Activated CD4-positive, alpha-beta T cell treated with anti-CD3 and anti-CD28 coated beads, Interleukin-2, amount 50 U/mL, for 24 hours (primary cell): ENCODE measurements around the gene MED15.

Experiments
- DNase-seq, 2 donors: peaks; one replicate each; pipeline ENCODE4 v3.0.0-alpha.2; 2020; ENCODE audit warnings: low read depth in 1 of 2, low spot score in 1 of 2

MED15 gene

GRCh38 chr22:20509344-20510047 lies 2.1 kb downstream of the MED15 start:
- peak in 1 of 2 donors; percentile 61 for DNase-seq

- DNase-seq = no peak
Observed at GRCh38 chr22:20510811-20511577, 3.6 kb downstream of the MED15 start.

- DNase-seq = no peak
Observed at GRCh38 chr22:20511578-20512229, 4.3 kb downstream of the MED15 start.

- no peak for DNase-seq
Observed at GRCh38 chr22:20514658-20515406, 7.4 kb downstream of the MED15 start.

- DNase-seq = no peak
Observed at GRCh38 chr22:20516399-20516798, 9.0 kb downstream of the MED15 start.

GRCh38 chr22:20517422-20517821 lies 10.0 kb downstream of the MED15 start:
- no peak for DNase-seq

GRCh38 chr22:20517841-20518592 lies 10.6 kb downstream of the MED15 start:
- DNase-seq = no peak

- DNase-seq = no peak
Observed at GRCh38 chr22:20519558-20519957, 12.1 kb downstream of the MED15 start.

GRCh38 chr22:20520093-20520511 lies 12.7 kb downstream of the MED15 start:
- no peak for DNase-seq

- no peak for DNase-seq
Observed at GRCh38 chr22:20522134-20523004, 15.0 kb downstream of the MED15 start.

GRCh38 chr22:20523086-20523983 lies 15.9 kb downstream of the MED15 start:
- no peak for DNase-seq

GRCh38 chr22:20524004-20524481 lies 16.6 kb downstream of the MED15 start:
- DNase-seq = no peak

GRCh38 chr22:20525048-20525447 lies 17.6 kb downstream of the MED15 start:
- no peak for DNase-seq

GRCh38 chr22:20526305-20526627 lies 18.9 kb downstream of the MED15 start:
- DNase-seq = no peak

GRCh38 chr22:20526628-20527355 lies 19.4 kb downstream of the MED15 start:
- no peak for DNase-seq

GRCh38 chr22:20528405-20528978 lies 21.1 kb downstream of the MED15 start:
- no peak for DNase-seq

- no peak for DNase-seq
Observed at GRCh38 chr22:20530368-20531153, 23.2 kb downstream of the MED15 start.
